GM21367 (cell line): ENCODE data around the gene COL6A2.
"Not testable (repeated sequence)": the region's sequence is repeated elsewhere in the genome, so short reads cannot be mapped to it uniquely, and the experiment has no call there.

Experiments
- ATAC-seq: cut with Tn5 transposase; IDR thresholded peaks from one replicate; pipeline ENCODE4 v1.9.1; 2021; ENCODE audit not compliant: unreplicated experiment

COL6A2 gene

DNA sequence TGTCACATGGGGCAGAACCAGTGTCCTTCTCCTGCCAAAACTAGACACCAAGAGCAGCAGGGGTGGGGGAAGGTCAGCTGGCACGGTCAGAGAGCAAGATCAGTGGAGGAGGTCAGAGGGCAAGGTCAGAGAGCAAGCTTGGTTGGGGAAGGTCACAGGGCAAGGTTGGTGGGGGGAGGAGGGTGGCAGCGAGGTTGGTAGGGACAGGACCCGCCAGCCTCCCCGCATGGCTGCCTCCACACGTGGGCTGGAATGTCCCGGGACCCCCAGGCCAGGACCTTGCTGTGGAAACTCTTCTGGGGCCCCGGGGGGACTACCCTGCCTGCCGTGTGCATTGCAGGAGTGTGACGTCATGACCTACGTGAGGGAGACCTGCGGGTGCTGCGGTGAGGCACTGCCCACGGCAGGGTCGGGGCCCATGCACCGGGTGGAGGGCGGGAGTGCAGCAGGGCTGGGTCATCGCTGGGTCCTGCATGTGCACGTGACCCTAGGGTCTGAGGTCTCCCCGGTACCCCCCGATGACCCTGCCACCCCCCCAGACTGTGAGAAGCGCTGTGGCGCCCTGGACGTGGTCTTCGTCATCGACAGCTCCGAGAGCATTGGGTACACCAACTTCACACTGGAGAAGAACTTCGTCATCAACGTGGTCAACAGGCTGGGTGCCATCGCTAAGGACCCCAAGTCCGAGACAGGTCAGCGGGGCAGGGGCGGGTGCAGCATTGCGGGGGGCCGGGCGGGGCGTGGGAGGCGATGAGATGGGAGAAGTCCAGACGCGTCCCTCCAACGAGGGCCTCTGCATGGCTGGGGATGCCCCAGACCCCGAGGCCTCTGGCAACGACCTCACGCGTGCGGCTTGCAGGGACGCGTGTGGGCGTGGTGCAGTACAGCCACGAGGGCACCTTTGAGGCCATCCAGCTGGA is 27.3 kb downstream of the COL6A2 start:
- no peak for ATAC-seq

DNA sequence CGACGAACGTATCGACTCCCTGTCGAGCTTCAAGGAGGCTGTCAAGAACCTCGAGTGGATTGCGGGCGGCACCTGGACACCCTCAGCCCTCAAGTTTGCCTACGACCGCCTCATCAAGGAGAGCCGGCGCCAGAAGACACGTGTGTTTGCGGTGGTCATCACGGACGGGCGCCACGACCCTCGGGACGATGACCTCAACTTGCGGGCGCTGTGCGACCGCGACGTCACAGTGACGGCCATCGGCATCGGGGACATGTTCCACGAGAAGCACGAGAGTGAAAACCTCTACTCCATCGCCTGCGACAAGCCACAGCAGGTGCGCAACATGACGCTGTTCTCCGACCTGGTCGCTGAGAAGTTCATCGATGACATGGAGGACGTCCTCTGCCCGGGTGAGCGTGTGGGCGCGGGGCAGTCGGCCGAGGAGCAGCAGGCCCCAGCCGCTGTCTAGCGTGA is 28.0 kb downstream of the COL6A2 start:
- ATAC-seq: no peak

DNA sequence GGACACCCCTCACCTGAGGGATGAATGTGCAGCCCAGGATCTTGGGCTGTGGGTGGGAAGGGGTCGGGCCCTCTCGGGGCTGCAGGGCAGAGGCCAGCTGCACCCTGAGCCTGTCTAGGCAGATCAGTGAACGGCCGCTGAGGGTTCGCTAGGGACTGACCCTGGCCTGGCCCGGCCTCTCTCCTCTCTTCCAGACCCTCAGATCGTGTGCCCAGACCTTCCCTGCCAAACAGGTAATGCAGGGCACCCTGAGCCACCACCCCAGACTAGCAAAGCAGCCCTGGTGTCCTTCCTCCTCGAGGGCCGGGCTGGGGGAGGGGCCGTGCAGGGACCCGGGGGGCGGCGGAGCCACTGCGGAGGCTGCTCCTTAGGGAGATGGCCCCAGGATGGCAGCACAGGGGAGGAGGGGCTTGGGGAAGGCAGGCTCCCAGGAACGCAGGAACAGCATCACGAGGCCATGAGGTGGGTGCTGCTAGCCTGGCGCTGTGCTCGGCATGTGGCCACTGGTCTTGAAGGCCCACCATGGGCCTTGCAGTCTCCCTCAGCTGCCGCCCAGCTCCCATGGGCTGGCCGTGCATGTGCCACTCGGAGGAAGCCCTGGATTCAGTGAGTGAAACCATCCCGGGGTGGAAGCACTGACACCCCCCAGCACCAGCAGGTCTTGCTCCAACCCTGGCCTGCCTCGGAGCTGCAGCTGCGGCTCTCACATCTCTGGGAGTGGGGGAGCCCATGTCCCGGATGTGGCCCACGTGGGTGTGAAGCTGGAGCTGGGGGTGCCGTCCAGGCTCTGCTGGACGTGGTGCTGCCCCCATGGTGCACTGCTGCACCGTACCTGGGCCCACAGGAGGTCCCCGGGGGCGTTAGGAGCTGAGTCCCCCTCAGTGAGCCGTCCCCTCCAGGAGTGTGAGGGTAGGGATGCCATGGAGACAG is 28.7 kb downstream of the COL6A2 start:
- no peak for ATAC-seq

DNA sequence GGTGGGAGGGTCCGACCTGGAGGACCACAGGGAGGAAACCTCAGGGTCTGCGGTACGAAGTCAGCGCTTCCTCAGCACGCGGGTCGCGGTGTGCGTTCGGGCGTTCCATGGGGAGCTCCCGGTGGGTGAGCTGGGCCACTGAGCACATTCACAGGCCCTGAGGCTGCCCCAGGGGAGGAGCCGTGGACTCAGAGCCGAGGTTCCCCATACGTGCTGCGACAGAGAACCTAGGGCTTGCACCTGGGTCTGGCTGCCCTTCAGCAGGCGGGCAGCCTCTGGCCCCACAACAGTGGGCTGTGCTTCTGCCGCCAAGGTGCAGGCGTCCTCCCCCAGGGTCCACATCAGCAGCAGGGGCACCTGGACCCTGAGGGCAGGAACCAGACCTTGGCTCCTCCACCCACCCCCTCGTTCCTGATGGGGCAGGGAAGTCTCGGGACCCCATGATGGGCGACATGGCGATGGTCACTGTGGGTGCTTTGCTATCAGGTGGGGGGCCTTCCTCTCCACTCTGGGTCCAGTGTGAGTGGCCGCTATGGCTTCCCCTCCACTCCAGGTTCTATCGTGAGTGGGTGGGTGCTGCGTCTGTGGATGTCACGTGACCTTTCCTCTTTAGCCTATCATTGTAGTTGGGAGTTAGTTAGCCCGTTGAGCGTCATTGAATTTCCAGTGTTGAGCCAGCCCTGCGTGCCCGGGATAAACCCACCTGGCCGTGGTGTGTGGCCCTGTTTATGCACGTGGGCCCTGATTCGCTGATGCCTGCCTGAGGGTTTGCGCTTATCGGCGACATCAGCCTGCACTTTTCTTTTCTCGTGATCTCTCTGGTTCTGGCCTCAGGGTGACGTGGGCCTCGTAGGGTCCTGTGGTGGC is 29.6 kb downstream of the COL6A2 start:
- no peak for ATAC-seq

DNA sequence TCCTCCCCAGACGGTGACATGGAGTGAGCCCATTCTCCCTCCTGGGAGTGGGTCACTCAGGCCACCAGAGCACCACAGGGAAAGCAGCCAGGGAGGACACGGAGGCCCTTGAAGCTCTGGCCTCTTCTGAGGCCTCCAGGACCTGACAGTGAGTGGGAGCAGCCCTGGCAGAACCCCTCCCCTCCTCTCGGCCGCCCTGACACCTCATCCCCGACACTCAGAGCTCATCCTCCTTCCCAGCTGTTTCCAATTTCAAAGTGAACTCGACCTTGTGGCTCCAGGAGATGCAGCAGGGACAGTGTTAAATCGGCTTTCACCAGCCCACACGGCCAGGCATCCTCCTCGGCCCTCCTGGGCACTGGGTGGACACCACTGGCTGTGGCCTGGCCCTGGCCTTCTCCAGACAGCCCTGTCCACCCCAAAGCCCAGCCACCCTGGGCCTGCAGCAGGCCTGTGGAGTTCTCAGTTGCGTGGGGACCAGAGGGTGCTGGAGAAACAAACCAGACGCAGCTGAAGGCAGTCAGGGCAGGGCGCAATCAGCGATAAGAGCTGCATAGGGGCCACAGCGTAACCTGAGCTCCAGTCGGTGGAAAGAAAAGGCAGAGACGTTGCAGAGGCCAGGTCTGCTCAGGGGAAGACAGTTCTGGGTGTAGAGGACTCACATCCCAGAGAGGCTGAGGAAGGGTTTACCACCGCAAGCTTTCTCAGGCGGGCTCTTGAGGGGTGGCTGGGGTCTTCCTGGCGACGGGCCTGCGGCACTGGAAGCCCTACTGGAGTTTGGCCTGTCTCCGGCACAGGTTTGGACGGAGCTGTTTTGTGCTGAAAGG is 30.4 kb downstream of the COL6A2 start:
- no peak for ATAC-seq

DNA sequence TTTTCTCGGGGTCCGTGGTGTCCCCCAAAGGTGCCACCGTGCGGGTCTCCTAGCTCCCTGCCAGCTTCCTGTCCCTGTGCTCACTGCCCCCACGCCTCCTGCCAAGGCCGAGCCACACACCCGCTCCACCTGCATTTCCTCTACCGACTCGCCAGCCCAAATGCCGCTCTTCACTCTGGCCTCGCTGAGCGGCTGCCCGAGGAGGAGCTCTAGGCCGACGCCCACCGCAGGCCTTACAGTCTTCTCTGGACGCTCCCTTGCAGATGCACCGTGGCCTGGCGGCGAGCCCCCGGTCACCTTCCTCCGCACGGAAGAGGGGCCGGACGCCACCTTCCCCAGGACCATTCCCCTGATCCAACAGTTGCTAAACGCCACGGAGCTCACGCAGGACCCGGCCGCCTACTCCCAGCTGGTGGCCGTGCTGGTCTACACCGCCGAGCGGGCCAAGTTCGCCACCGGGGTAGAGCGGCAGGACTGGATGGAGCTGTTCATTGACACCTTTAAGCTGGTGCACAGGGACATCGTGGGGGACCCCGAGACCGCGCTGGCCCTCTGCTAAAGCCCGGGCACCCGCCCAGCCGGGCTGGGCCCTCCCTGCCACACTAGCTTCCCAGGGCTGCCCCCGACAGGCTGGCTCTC is 31.1 kb downstream of the COL6A2 start:
- no peak for ATAC-seq

DNA sequence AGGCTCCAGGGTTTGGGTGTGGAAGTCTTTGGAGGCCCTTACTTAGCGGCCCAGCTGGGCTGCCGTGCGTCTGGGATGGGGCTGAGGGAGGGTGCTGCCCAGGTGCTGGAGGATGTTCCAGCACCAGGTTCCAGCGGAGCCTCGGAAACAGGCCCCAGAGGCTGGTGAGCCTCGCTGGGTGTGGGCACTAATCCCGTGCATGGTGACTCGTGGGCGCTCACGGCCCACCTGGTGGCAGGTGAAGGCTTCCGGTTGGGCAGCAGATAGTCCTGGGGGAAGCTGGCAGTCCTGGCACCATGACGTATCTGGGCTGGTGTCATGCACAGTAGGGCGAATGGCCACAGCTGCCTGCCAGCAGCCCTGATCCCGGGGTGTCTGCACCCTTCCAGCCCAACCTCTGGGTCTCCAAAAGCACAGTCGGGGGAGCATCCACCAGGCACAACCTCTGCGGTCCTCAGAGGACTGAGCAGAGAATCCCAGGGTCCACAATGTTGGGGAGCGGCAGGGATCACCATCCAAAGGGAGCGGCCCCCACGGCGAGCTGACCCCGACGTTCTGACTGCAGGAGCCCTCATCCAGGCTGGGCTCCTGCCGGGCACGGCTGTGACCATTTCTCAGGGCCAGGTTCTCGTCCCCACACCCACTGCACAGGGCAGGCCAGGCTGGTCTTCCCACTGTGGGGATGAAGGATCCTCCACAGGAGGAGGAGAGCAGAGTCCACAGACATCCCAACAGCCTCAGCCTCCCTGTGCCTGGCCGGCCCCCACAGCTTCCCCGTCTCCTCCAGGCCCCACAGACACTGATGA is 32.1 kb downstream of the COL6A2 start:
- no peak for ATAC-seq

DNA sequence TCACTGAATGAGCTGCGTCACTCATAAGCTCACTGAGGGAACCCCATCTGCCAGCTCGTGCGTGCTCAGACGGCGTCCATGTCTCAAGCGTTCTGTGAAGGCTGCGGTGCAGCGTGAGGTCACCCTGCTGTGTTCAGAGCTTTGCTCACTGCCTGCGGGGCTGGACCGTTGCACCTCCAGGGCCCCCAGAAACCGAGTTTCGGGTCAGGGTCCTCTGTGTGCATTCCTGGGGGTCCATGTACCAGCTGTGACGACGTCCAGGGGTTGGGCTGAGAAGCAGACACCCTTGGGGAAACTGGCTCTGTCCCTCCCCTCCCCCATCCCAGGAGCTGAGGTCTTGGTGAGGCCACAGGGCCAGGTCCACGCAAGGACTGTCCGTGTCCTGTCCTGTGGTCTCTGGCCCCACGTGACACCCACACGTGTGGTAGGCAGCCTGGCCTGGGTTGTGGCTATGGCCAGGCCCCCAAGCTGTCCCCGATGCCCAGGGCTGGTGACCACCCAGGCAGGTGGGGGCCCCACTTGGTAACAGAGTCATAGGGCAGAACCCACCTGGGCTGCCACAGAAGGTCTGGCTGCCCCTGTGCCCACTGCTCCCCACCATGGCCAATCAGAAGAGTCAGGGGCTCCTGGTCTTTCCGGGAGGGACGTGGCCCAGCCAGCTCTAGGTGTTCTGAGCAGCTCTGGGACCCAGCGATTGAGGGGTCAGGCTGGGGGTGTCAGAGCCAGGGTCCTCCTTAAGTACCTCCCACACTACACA is 33.1 kb downstream of the COL6A2 start:
- ATAC-seq: no peak

DNA sequence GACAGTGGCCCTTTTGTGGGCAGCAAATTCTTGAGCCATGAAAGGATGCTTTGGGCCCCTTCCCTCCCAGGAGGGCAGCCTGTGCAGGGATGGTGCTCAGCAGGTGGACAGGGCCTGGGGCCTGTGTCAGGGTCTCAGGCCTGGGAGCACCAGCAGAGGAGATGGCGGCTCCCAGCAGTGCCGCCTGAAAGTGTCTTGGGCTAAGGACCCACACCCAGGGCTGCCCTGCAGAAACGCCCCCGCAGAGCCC is 33.6 kb downstream of the COL6A2 start:
- ATAC-seq: no peak

DNA sequence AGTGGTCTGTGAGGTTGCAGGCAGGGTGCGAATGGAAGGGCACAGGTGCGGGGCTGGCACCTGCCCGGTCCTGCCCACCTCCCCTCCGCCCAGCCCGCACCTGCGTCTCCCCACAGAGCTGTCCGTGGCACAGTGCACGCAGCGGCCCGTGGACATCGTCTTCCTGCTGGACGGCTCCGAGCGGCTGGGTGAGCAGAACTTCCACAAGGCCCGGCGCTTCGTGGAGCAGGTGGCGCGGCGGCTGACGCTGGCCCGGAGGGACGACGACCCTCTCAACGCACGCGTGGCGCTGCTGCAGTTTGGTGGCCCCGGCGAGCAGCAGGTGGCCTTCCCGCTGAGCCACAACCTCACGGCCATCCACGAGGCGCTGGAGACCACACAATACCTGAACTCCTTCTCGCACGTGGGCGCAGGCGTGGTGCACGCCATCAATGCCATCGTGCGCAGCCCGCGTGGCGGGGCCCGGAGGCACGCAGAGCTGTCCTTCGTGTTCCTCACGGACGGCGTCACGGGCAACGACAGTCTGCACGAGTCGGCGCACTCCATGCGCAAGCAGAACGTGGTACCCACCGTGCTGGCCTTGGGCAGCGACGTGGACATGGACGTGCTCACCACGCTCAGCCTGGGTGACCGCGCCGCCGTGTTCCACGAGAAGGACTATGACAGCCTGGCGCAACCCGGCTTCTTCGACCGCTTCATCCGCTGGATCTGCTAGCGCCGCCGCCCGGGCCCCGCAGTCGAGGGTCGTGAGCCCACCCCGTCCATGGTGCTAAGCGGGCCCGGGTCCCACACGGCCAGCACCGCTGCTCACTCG is 34.1 kb downstream of the COL6A2 start:
- ATAC-seq: no peak

DNA sequence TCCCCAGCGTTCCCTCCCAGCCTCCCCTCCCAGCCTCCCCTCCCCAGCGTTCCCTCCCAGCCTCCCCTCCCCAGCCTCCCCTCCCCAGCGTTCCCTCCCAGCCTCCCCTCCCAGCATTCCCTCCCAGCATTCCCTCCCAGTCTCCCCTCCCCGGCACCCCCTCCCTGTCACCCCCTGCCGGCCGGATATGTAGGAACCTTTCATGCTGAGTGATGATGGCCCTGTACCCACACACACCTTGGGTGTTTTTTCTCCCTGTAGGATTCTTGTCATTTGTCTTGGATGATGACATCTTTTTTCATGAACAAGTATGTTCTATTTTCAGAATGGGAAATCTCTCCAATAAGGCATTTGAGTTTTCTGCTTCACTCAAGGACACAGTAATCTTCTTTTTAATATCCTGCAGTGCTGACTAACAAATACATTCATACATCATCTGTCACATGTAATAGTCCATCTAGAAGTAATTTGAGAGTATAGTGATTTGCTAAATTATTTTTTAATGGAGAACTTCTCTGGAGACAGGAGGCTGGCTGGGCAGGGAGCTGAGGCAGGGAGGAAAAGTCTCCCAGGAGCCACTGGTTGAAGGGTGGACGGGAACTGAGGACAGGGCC is 38.0 kb downstream of the COL6A2 start:
- no peak for ATAC-seq

DNA sequence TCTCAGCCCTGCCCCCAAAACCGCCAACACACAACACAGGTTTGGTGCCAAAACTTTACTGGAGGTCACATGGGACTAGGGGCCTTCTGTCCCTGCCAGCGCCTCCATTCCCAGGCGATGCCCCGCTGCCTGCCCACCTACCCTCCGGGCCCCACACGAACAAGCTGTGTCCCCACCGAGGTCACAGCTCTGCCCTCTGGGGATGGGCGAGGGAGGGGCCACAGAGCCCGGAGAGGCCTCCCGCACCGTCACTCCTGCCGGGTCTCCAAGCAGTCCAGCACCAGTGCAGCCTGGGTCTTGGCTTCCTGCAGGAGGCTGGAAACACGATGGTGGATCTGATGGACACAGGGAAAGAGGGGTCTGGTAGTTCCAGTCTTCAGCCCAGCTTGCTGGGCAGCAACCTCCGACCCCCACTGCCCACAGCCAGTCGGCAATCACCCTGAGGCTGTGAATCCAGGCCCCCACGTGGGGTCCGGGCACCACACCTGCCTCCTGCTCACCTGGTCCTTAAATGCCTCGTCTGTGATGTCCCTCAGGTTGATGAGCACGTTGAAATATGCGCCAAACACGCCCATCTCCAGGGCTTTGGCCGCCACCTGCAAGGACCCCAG is 38.9 kb downstream of the COL6A2 start:
- no peak for ATAC-seq

DNA sequence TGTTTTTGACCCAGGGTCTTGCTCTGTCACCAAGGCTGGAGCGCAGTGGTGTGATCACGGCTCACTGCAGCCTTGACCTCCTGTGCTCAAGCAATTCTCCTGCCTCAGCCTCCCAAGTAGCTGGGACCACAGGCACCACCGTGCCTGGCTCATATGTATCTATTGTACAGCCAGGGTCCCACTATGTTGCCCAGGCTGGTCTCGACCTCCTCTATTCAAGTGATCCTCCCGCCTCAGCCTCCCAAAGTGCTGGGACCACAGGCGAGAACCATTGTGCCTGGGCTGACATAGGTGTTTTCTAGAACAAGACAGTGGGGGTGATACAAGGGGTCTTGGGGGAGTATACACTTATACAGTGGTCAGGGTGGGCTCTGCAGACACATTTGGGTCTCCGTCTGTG is 40.0 kb downstream of the COL6A2 start:
- no peak for ATAC-seq

DNA sequence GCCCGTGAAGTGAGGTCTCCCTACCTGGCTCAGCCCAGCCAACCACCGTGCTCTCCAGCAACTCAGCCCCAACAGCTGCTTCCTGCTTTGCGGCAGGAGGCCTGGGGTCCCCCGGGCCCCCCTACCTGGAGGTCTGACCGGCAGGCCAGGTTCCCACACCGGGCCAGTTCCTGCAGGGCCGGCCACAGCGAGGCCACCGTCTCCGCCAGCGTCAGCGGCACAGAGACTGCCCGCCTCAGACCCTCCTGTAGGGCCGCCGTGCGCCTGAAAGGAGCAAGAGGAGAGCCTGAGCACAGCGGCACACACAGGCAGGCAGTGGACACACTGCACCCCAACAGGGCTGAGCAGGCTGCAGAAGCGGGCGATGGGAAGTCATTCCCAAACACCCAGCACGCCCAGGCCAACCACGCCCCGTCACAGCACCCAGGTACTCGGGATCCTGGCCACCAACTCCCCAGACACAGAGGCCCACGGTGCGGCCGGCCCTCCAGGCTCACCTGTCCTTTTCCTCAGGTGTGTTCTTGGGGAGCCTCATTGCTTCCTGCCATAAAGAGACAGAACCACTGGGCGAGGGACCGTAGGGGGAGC is 40.6 kb downstream of the COL6A2 start:
- no peak for ATAC-seq

DNA sequence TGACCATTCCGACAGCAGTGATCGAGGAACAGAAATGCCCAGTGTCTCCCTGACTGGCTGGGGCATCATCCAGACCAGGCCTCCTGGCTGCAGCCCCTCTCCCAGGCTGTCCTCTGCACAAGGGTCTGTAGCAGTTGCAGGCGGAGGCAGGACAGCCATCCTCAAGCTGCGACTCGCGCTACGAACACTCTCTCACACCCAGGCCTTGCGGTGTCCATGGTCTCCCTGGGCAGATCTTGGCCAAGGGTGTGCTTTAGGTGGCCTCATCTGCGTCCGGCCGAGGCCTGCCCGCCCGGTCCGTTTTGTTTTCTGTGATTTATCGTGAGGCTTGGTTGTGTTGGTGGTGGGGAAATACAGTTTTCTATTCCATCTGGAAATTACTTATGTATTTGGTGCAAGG is 41.8 kb downstream of the COL6A2 start:
- no peak for ATAC-seq

DNA sequence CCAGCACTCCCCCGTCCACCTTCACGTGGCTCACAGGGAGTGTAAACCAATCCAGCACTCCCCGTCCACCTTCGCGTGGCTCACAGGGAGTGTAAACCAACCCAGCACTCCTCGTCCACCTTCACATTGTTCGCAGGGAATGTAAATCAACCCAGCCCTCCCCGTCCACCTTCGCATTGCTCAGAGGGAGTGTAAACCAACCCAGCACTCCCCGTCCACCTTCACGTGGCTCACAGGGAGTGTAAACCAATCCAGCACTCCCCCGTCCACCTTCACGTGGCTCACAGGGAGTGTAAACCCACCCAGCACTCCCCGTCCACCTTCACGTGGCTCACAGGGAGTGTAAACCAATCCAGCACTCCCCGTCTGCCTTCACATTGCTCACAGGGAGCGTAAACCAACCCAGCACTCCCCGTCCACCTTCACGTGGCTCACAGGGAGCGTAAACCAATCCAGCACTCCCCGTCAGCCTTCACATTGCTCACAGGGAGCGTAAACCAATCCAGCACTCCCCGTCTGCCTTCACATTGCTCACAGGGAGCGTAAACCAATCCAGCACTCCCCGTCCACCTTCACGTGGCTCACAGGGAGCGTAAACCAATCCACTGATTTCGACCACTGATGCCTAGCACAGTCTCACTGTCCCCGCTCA is 42.6 kb downstream of the COL6A2 start:
- not testable (repeated sequence) for ATAC-seq
